HepG2 (cell line): Measurements from ENCODE around the gene GLT1D1. TPM values are rescaled to one million over a fixed set of nuclear protein-coding genes. Genes with fewer than 3 reads are reported as not detected.

Experiments
- ARID2 ChIP-seq: sonication (generic); formaldehyde crosslinking; IDR thresholded peaks from 2 replicates; pipeline ENCODE4 v1.8.1; 2022; ENCODE audit warnings: mild to moderate bottlenecking, missing genetic modification reagents, borderline replicate concordance
- ATF7-NPFF ChIP-seq: sonication (generic); formaldehyde crosslinking; IDR thresholded peaks from 2 replicates; pipeline ENCODE4 v1.8.1; 2023; ENCODE audit warnings: mild to moderate bottlenecking, low read depth, missing genetic modification reagents, moderate library complexity
- CSRNP1 ChIP-seq: sonication (generic); formaldehyde crosslinking; IDR thresholded peaks from 2 replicates; pipeline ENCODE4 v1.8.1; 2023; ENCODE audit warnings: mild to moderate bottlenecking, missing genetic modification reagents
- DNMT3B ChIP-seq: conservative IDR thresholded peaks from 2 replicates; pipeline ENCODE4 v1.6.1; 2016; ENCODE audit warnings: missing biosample characterization, control low read depth
- DPF2 ChIP-seq: sonication (generic); formaldehyde crosslinking; IDR thresholded peaks from 2 replicates; pipeline ENCODE4 v1.4.0; 2020; ENCODE audit warnings: mild to moderate bottlenecking, low read depth, missing genetic modification reagents, borderline replicate concordance
- E2F1 ChIP-seq: sonication (generic); formaldehyde crosslinking; IDR thresholded peaks from 2 replicates; pipeline ENCODE4 v1.5.0; 2020; ENCODE audit warnings: missing genetic modification reagents
- ETV5 ChIP-seq: IDR thresholded peaks from 2 replicates; pipeline ENCODE4 v1.6.1; 2018; ENCODE audit warnings: missing biosample characterization, missing genetic modification reagents, inconsistent platforms, borderline replicate concordance
- HNF1B ChIP-seq: sonication (generic); formaldehyde crosslinking; IDR thresholded peaks from 2 replicates; pipeline ENCODE4 v1.5.1; 2020; ENCODE audit warnings: mild to moderate bottlenecking, moderate library complexity, missing genetic modification reagents
- HOXA3 ChIP-seq: sonication (generic); formaldehyde crosslinking; IDR thresholded peaks from 2 replicates; pipeline ENCODE4 v1.5.0; 2020; ENCODE audit warnings: missing genetic modification reagents
- KDM6A ChIP-seq: IDR thresholded peaks from 2 replicates; pipeline ENCODE4 v1.6.1; 2016; ENCODE audit warnings: low read depth
- LCORL ChIP-seq, 2 experiments: fragments of 450-650 bp in 1 of 2; sonication (generic) in 1 of 2; formaldehyde crosslinking in 1 of 2; IDR thresholded peaks; 2 replicates each; pipeline versions ENCODE4 v1.5.0 to v1.6.1; 2017 to 2020; ENCODE audit warnings: antibody characterized with exemption in 1 of 2, missing genetic modification reagents in 1 of 2
- PATZ1 ChIP-seq: sonication (generic); formaldehyde crosslinking; IDR thresholded peaks from 2 replicates; pipeline ENCODE4 v1.4.0; 2020; ENCODE audit warnings: missing genetic modification reagents
- PCBP1 ChIP-seq: fragments of 200-400 bp; formaldehyde crosslinking; IDR thresholded peaks from 2 replicates; pipeline ENCODE4 v1.6.1; 2017; ENCODE audit warnings: mild to moderate bottlenecking, low read depth, low read length, borderline replicate concordance
- SETDB1 ChIP-seq: sonication (generic); formaldehyde crosslinking; IDR thresholded peaks from 2 replicates; pipeline ENCODE4 v1.5.1; 2020; ENCODE audit warnings: missing genetic modification reagents, mild to moderate bottlenecking, borderline replicate concordance
- TFE3 ChIP-seq: IDR thresholded peaks from 2 replicates; pipeline ENCODE4 v1.6.1; 2016
- ZBTB39 ChIP-seq: sonication (generic); formaldehyde crosslinking; IDR thresholded peaks from 2 replicates; pipeline ENCODE4 v1.5.0; 2020; ENCODE audit warnings: missing genetic modification reagents
- ZNF724P ChIP-seq: sonication (generic); formaldehyde crosslinking; IDR thresholded peaks from 2 replicates; pipeline ENCODE4 v1.8.0; 2022; ENCODE audit warnings: missing genetic modification reagents, borderline replicate concordance
- polyA plus RNA-seq, 8 experiments: library from polyadenylated mRNA; depleted of rRNA in 3 of 8; stranded (reverse) in 7 of 8; unstranded in 1 of 8; fragments of >200 nt; fragmentation: Illumina TruSeq in 4 of 8; extraction: Trizol in 4 of 8; gene quantifications; 2 replicates each; pipeline versions ENCODE4 v1.2.1 to v1.2.3, GENCODE V29; 2011 to 2016; ENCODE audit warnings: low read depth in 4 of 8, missing spikeins in 1 of 8, mixed read lengths in 1 of 8; ENCODE audit not compliant: insufficient read depth in 1 of 8
- total RNA-seq, 5 experiments: library from RNA; depleted of rRNA; stranded (reverse); fragments of >200 nt; fragmentation: Illumina TruSeq; extraction: Trizol; gene quantifications; 2 replicates each; pipeline ENCODE4 v1.2.3, GENCODE V29; 2016; ENCODE audit warnings: low read depth in 1 of 5

The GLT1D1 gene
- total and polyA plus RNA-seq, 2 of the 13 experiments (the other 11 are each of a cell fraction or from before 2014, with no cell fraction given): 0.09 to 0.17 TPM

- no peak for TF ChIP-seq E2F1 (CRISPR knock-in tag)
- no peak for TF ChIP-seq CSRNP1 (CRISPR knock-in tag)
- TF ChIP-seq ARID2 (CRISPR knock-in tag): 0 out of 2 replicates have a peak, but pooled peaks have one; percentile 34
- no peak for TF ChIP-seq TFE3 (CRISPR knock-in tag)
- TF ChIP-seq ATF7-NPFF (CRISPR knock-in tag): no peak
- peak; percentile 70; the same call in 1 of the 2 replicates for TF ChIP-seq PATZ1 (CRISPR knock-in tag)
- TF ChIP-seq PCBP1: no peak
- peak; percentile 66 for TF ChIP-seq KDM6A
- 0 out of 2 replicates have a peak, but pooled peaks have one; percentile 34 for TF ChIP-seq SETDB1 (CRISPR knock-in tag)
- TF ChIP-seq DNMT3B (CRISPR knock-in tag): no peak
- peak; percentile 72 for TF ChIP-seq HNF1B (CRISPR knock-in tag)
- no peak for TF ChIP-seq ZBTB39 (CRISPR knock-in tag)
- no peak for TF ChIP-seq ZNF724P (CRISPR knock-in tag)
- TF ChIP-seq LCORL (IDR thresholded peaks at IDR 0.05): no peak
- TF ChIP-seq LCORL (CRISPR knock-in tag; IDR thresholded peaks at IDR 0.05): peak; percentile 68
- peak; percentile 9; the same call in 1 of the 2 replicates for TF ChIP-seq ETV5 (CRISPR knock-in tag)
- TF ChIP-seq HOXA3 (CRISPR knock-in tag): peak; percentile 98
- peak; percentile 73 for TF ChIP-seq DPF2 (CRISPR knock-in tag)
These were observed 8.1 kb downstream of the GLT1D1 start (continued) for GRCh38 chr12:128861226-128862016.
